ENCODE measurements around the gene TGM5.

The TGM5 gene

GRCh38 chr15:43185157-43186002 is 81.3 kb downstream of the TGM5 start, which contains the start of gene CCNDBP1:
Gene CCNDBP1 (plus strand): TSS chr15:43185403. CDS start chr15:43185499, 96 bp downstream.
- Histone ChIP-seq H3K27me3 (ENCODE audit: control insufficient read depth, insufficient read depth, low read length) (no peaks in the 10 kb centered on the region), H3K9me3 (ENCODE audit: control insufficient read depth, insufficient read depth, low read length) (no peaks in the 10 kb centered on the region), H3K9ac (ENCODE audit: low read depth, low read length) (peak within 1 kb of the TSS; percentile 55), H3K27ac (ENCODE audit: low read depth, low read length) (peak within 1 kb of the TSS; percentile 91), H3K4me3 (ENCODE audit: low read depth, low read length) (peak within 1 kb of the TSS; percentile 87), H3K36me3 (ENCODE audit: control insufficient read depth, insufficient read depth, low read length) (peaks cover 14% of the 10 kb centered on the region), H3K4me1 (ENCODE audit: control insufficient read depth, insufficient read depth, low read length) (peaks cover 10% of the 10 kb centered on the region)

DNA sequence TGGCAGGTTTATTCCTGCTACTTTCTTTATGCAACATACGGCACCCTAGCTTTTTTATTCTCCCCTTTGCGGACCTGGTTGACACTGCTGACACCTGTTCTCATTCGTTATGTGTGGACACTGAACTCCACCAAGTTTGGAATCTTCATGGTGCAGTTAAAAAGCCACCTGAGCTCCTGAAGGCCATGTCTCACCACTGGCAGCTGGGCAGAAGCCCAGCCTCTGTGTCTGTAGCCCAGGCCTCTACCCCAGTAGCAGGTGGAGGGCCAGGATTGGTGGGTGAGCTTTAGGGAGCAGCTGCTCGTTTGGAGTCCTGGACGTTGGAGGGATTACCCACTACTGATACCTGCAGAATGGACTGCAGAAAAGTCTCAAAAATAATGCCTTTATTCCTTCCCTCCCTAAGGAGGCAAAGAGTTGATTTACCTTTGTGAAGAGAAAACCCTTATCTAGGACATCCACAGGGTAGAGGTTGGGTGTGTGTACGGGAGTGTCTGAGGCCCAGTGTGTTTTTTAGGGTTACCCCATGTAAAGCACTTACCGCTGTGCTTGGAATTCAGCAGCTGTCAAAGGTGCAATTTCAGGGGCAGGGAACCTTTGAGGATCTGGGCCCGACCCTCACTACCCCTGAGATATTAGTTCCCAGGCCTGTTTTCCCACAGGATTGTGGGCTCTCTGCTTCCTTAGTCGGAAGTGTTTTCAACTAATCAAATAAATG is 82.2 kb downstream of the TGM5 start:
- Histone ChIP-seq H3K36me3 (ENCODE audit: control insufficient read depth, insufficient read depth, low read length) (peaks cover 6% of the 10 kb centered on the region; the same call in 1 of the 2 replicates), H3K9me3 (ENCODE audit: control insufficient read depth, insufficient read depth, low read length) (no peaks in the 10 kb centered on the region), H3K4me1 (ENCODE audit: control insufficient read depth, insufficient read depth, low read length) (peaks cover 10% of the 10 kb centered on the region), H3K27me3 (ENCODE audit: control insufficient read depth, insufficient read depth, low read length) (no peaks in the 10 kb centered on the region), H3K9ac (ENCODE audit: low read depth, low read length) (no peak overlapping the region), H3K4me3 (ENCODE audit: low read depth, low read length) (peak overlapping the region; percentile 87), H3K27ac (ENCODE audit: low read depth, low read length) (peak overlapping the region; percentile 91)

- peaks cover 10% of the 10 kb centered on the region for H3K4me1 ChIP-seq (ENCODE audit: control insufficient read depth, insufficient read depth, low read length)
- H3K4me3 ChIP-seq (ENCODE audit: low read depth, low read length) = no peak overlapping the region
- no peaks in the 10 kb centered on the region for H3K27me3 ChIP-seq (ENCODE audit: control insufficient read depth, insufficient read depth, low read length)
- no peak overlapping the region for H3K9ac ChIP-seq (ENCODE audit: low read depth, low read length)
- H3K9me3 ChIP-seq (ENCODE audit: control insufficient read depth, insufficient read depth, low read length) = no peaks in the 10 kb centered on the region
- no peak overlapping the region for H3K27ac ChIP-seq (ENCODE audit: low read depth, low read length)
- H3K36me3 ChIP-seq (ENCODE audit: control insufficient read depth, insufficient read depth, low read length) = no peaks in the 10 kb centered on the region
These were observed 83.5 kb downstream of the TGM5 start for GRCh38 chr15:43183270-43183669.
